ENCODE results near the gene GPBAR1. TPM values are rescaled to one million over a fixed set of nuclear protein-coding genes. Genes with fewer than 3 reads are reported as not detected.

GPBAR1 gene
- total and polyA plus RNA-seq, 9 of the 15 experiments (the other 6 are each of a cell fraction or from before 2014, with no cell fraction given) = not detected

DNA sequence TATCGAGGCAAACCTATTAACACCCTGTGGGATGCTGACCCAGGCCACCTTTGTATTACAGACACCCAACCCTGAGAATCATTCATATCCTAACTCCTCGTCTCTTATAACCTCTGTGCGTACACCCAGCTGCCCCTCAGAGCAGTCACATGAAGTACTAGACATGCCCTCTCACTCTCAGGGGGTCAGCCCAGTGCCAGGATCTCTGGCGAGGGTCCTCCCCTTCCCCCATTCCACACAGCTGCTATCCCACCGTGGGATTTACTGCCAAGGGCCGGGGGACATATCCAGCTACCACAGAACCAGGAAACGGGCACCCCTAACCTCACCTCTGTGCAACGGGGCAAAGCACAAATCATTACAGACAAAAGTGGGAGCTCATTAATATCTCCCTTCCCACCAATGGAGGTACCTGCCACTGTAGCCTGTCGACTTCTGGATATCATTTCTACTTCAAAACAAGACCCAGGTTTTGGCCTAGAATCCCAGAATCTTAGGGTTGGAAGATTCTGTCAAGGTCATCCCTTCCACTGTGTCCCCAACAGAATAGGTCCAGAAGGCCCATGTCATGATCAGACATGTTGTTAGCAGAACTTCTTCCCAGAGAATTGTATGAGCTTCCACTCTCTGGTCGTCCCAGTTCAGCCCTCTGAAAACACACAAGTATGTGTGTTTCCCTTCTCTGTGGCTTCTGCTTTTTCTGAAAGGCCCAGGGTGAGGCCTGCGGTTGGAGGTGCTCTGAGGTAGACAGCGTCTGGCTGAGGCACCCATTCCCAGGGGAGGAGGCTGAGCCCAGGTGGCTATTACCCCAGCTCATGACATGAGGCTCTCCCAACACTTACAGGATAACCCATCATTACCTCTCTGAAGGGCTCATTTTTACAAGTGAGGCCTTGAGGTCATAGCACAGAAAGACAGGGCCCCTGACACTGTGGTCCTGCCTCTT is 29.8 kb downstream of the GPBAR1 start (continued):
- TF ChIP-seq, protein P1, sequence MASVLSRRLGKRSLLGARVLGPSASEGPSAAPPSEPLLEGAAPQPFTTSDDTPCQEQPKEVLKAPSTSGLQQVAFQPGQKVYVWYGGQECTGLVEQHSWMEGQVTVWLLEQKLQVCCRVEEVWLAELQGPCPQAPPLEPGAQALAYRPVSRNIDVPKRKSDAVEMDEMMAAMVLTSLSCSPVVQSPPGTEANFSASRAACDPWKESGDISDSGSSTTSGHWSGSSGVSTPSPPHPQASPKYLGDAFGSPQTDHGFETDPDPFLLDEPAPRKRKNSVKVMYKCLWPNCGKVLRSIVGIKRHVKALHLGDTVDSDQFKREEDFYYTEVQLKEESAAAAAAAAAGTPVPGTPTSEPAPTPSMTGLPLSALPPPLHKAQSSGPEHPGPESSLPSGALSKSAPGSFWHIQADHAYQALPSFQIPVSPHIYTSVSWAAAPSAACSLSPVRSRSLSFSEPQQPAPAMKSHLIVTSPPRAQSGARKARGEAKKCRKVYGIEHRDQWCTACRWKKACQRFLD (CRISPR knock-in tag; IDR thresholded peaks at IDR 0.05) = no peak
- TF ChIP-seq SPI1 (IDR thresholded peaks at IDR 0.05; ENCODE audit: borderline replicate concordance, low read depth, low read length) (peak; percentile 75; the same call in 1 of the 2 replicates), ZNF316 (IDR thresholded peaks at IDR 0.05) (no peak), NEUROD1 (IDR thresholded peaks at IDR 0.05; ENCODE audit: borderline replicate concordance, low read depth, low read length, partially characterized antibody) (no peak)
- TF ChIP-seq, protein P2, sequence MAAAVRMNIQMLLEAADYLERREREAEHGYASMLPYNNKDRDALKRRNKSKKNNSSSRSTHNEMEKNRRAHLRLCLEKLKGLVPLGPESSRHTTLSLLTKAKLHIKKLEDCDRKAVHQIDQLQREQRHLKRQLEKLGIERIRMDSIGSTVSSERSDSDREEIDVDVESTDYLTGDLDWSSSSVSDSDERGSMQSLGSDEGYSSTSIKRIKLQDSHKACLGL (CRISPR knock-in tag; IDR thresholded peaks at IDR 0.05; ENCODE audit: borderline replicate concordance, poor library complexity, severe bottlenecking) = no peak
- TF ChIP-seq, protein P3, sequence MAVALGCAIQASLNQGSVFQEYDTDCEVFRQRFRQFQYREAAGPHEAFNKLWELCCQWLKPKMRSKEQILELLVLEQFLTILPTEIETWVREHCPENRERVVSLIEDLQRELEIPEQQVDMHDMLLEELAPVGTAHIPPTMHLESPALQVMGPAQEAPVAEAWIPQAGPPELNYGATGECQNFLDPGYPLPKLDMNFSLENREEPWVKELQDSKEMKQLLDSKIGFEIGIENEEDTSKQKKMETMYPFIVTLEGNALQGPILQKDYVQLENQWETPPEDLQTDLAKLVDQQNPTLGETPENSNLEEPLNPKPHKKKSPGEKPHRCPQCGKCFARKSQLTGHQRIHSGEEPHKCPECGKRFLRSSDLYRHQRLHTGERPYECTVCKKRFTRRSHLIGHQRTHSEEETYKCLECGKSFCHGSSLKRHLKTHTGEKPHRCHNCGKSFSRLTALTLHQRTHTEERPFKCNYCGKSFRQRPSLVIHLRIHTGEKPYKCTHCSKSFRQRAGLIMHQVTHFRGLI (CRISPR knock-in tag; IDR thresholded peaks at IDR 0.05) = no peak

Data from K562 (cell line).